ENCODE results near the gene GPD2.

- TF ChIP-seq PATZ1 (CRISPR knock-in tag; IDR thresholded peaks at IDR 0.05; ENCODE audit: borderline replicate concordance) (no peak), CSRNP3 (CRISPR knock-in tag; IDR thresholded peaks at IDR 0.05) (no peak), TSHZ2 (CRISPR knock-in tag; IDR thresholded peaks at IDR 0.05) (no peak), PPARA (CRISPR knock-in tag; IDR thresholded peaks at IDR 0.05; ENCODE audit: borderline replicate concordance) (no peak), CSDC2 (CRISPR knock-in tag; IDR thresholded peaks at IDR 0.05) (no peak), ZC3H10 (CRISPR knock-in tag; IDR thresholded peaks at IDR 0.05) (no peak)
These were observed 81.2 kb downstream of the GPD2 start for GRCh38 chr2:156517419-156517818.

Data from SK-N-SH treated with all-trans-retinoic acid at 6 μM for 48 hours (cell line).